ENCODE results near the gene UBE2I.
"Not testable (repeated sequence)": the region's sequence is repeated elsewhere in the genome, so short reads cannot be mapped to it uniquely, and the experiment has no call there.

UBE2I gene

DNA sequence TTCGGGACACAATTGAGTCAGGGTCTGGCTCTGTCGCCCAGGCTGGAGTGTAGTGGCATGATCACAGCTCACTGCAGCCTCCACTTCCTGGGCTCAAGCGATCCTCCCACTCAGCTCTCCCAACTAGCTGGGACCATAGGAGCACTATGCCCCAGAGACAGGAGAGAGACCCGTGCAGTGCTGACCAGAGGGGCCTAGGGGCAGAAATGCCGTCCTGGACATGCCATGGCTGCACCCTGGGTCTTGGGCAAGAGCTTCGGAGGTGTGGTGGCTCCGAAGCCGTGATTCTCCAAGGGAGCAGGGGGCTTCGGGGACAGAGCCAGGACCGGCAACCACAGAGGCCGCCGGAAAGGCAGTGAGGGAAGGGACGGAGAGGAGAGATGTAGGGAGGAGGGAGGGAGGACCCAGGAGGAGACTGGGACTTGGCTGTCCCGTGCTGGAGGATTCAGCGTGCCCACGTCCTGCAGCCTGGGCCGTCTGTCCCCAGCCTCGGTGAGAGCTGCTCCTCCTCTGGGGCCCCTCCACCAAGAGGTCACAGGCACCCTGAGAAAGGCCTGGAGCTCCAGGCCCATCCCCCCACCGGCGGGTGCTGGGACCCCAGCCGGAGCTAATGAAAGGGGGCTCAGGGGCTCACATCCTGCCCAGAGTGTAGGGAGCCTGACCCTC, 31.7 kb upstream of the UBE2I start:
- no peak for DNase-seq (ENCODE audit: low read depth)

DNA sequence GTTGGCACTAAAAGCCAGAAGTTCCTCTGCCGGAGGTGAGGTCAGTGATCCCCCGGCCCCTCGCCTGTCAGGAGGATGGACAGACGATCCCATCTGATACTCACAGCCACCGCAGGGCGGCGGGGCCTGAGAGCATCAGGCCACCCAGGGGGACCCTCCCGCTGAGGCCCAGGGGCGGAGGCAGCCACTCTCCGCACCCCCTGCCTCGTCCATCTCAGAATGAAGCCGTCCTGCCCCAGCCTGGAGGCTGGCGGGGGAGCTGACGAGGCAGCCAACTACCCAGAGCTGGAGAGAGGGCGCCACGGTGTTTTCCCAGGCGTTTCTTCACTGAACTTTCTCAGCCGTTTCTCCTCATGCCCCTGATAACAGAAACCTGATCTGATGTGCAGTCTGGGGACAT, 31.0 kb upstream of the UBE2I start:
- DNase-seq (ENCODE audit: low read depth) = no peak

GRCh38 chr16:1279081-1279944, 30.1 kb upstream of the UBE2I start:
- no peak for DNase-seq (ENCODE audit: low read depth)

DNA sequence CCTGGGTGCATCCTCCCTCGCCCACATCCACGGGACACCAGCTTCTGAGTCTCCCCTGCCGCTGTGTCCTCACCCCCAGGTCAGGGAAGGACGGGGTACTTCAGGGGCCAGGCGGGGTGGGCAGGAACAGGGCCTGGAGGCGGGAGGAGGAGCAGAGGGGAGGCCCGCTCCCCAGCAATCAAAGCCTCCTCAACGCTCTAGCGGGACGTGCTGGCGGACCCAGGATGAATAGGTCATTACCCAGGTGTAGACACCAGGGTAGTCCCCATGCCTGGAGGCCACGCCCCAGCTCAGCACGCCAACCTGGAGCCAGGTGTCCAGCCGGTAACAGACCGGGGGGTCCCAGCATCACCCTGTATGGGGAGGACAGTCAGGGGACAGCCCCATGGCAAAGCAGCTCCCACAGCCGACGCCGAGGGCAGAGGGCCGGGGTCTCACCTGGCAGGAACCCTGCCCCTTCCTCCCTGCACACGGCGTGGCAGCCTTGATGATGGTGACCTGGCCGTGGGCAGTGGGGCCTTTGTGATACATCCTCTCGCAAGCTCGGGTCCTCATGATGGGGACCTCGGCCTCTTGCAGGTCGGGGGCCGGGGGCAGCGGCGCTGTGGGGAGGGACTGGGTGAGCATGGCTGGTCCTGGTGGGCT, 29.4 kb upstream of the UBE2I start:
- DNase-seq (ENCODE audit: low read depth) = no peak

GRCh38 chr16:1280783-1281182, 28.7 kb upstream of the UBE2I start:
- no peak for DNase-seq (ENCODE audit: low read depth)

- DNase-seq (ENCODE audit: low read depth) = no peak
Observed at GRCh38 chr16:1281517-1281916, 27.9 kb upstream of the UBE2I start.

DNA sequence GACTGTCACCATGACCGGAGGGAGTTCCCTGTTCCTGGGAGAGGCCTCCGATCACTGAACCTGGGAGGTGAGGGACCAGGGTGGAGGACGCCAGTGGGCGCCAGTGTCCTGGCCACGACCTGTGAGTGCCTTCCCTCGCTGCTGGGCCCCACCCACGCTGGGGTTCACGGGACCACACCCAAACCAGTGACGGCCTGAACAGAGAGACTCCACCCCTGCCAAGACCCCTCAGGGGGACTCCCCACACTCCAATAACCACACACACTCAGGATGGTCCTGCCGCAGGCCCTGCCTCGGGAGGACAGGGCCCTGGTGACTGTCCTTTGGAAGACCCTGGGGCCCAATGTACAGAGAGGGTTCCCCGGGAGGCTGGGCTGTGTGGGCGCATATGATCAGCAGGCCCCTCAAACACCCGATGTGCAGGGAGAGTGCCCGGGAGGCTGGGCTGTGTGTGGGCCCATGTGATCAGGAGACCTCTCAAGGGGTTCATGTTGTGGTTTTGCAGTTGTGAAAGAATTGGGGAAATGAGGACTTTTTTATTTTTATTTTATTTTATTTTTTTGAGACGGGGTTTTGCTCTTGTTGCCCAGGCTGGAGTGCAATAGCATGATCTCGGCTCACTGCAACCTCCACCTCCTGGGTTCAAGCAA, 27.0 kb upstream of the UBE2I start:
- no peak for DNase-seq (ENCODE audit: low read depth)

GRCh38 chr16:1283296-1283695, 26.1 kb upstream of the UBE2I start:
- no peak for DNase-seq (ENCODE audit: low read depth)

- no peak for DNase-seq (ENCODE audit: low read depth)
Observed at GRCh38 chr16:1283996-1284616, 25.3 kb upstream of the UBE2I start.

DNA sequence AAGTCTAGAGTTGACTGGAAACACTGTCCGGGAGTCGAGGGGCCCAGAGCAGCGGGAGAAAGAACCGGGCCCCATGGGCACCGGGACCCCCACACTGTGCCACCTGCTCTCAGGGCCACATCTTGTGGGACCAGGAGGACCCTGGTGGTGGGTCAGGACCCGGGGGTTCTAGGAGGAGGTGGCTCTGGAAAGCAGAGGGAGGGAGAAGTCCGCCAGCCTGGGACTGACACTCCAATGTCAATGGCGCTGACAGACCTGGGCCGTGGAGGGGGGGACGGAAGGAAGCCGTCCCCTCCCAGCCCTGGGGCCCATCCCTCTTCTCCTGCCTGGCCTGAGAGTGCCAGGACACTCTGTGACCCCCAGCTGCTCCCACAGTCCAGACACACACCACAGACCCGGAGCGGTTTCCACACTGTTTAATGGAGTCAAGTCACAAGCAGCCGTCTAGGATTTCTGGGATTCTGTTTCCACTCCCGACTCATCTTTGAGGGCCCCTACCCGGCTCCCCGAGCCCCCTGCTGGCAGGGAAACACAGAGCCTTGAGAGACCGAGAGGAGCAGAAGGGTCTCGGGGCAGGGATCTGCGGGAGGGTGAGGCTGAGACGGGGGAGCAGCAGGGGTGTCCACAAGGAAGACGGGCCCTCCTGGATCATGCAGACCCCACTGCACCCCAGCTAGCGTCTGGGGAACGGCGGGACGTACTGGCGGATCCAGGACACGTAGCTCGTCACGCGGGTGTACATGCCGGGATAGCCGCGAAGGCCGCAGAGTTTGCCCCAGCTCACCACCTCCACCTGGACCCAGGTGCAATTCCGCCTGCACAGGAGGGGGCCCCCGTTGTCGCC, 23.5 kb upstream of the UBE2I start:
- no peak for DNase-seq (ENCODE audit: low read depth)

- DNase-seq (ENCODE audit: low read depth) = no peak
Observed at GRCh38 chr16:1286513-1287094, 22.8 kb upstream of the UBE2I start.

DNA sequence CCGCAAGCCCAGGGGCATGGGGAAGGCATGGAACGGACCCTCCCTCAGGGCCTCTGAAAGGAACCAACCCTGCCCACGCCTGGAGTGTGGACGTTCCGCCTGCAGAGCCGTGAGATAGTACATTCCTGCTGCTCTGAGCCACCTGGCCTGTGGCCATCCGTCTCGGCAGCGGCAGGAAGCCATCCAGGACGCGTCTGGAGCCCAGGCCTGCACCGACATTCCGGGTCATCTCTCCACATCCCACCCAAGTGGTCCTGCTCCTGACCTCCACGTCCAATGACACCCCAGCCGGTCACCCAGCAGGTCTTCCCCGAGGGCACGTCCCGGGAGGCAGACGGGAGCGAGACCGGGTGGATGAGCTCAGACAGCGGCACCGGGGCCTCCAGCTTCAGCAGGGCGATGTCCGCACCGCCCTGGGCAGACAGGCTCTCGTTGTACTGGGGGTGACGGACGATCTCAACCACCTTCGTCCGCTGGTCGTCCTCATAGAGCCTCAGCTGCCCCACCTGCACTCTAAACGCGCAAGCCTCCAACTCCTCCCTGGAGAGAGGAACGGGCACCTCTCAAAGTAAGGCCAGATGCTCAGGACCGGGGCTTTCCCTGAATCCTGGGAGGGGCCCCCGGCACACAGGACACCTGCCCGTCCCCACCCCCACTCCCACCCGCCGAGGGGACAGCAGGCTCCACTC, 21.3 kb upstream of the UBE2I start:
- DNase-seq (ENCODE audit: low read depth) = no peak

DNA sequence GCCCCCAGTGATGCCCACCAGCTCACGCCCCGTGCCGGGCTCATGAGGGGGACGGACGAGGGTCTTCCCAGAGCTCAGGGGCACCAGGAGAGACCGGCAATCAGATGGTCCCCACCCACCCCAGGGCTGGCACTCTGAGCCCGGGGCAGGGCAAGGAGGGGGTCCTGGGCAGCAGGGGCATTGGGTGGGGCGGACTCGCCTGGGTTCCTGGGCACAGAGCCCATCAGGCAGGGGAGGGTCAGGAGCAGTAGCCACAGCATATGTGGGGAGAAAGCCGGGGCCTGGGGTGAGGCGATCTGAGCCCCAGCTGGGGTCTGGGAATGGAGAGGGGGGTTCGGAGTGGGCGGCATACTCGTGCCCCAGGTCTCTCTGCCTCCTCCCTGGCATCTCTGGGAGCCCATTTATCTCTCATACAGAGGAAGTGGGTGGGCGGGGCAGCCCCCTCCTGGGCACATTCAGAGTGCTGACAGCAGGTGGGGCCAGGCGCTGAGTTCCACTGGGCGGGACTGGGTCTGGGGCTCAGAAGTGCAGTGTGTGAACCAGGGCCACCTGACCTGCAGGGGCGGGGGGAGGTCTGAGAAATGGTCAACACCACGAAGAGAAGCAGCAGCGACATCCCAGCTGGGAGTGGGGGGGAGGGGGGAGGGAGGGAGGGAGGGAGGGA, 20.5 kb upstream of the UBE2I start:
- no peak for DNase-seq (ENCODE audit: low read depth)

DNA sequence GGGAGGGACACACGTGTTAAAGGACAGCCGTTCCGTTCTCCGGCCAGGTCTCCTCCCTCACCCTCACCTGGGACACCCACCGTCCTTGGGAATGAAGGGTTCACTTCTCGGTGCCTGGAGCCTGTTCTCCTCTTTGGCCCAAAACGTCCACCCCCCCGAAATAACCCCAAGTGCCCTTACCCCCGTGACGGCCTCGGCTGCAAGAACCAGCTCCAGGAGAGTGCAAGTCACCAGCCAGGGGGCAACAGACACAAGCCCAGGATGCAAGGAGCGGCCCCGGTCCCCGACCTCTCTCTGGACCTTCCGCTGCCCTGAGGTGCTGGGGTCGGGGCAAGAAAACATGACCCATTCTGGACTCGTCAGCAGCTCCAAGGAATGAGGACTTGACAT, 20.0 kb upstream of the UBE2I start:
- no peak for DNase-seq (ENCODE audit: low read depth)

- no peak for DNase-seq (ENCODE audit: low read depth)
Observed at GRCh38 chr16:1290063-1290501, 19.4 kb upstream of the UBE2I start.

DNA sequence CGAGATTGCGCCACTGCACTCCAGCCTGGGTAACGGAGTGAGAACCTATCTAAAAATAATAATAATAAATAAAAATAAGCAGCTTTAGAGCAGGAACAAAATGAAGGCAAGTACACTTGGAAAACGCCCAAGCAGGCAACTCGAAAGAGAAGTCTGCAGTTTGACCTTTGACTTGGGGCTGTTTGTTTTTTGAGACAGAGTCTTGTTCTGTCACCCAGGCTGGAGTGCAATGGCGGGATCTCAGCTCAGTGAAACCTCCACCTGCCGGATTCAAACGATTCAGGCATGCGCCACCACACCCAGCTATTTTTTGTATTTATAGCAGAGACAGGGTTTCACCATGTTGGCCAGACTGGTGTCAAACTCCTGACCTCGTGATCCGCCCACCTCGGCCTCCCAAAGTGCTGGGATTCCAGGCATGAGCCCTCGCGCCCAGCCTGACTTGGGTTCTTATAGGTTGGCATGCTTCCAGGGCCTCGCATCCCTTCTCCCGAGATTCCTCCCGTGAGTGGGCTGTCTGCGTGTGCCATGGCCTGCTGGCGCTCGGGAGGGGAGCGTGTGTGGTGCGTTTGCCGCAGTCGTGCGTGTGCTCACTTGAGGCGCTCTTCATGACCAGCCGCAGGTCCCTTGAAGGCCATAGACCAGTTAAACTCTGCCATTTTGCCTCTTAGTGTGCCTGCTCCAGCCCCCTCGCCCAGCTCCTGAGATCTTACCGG, 18.4 kb upstream of the UBE2I start:
- no peak for DNase-seq (ENCODE audit: low read depth)

DNA sequence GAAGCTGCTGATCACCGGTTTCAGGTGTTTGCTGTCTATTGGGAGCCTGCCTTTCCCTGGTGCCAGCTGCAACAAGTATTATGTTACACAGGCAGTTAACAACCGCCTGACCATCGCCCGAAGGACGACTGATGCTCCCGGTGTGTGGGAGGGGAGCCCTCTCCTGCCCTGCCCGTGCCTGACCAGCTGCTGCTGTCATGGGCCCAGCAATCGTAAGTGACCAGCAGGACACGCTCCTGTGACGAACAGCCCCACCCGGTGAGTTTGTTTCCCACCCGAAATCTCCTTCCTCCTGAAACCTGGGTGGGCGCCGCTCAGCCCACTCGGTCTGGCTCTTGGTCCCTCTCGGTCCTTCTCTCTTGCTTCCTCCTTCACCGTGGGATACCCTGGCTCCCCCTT, 17.9 kb upstream of the UBE2I start:
- no peak for DNase-seq (ENCODE audit: low read depth)

GRCh38 chr16:1292208-1292607, 17.2 kb upstream of the UBE2I start:
- DNase-seq (ENCODE audit: low read depth) = not testable (repeated sequence)

- DNase-seq (ENCODE audit: low read depth) = not testable (repeated sequence)
Observed at GRCh38 chr16:1292808-1293207, 16.6 kb upstream of the UBE2I start.
